ENCODE measurements around the gene CCL7.

Gene CCL7

DNA sequence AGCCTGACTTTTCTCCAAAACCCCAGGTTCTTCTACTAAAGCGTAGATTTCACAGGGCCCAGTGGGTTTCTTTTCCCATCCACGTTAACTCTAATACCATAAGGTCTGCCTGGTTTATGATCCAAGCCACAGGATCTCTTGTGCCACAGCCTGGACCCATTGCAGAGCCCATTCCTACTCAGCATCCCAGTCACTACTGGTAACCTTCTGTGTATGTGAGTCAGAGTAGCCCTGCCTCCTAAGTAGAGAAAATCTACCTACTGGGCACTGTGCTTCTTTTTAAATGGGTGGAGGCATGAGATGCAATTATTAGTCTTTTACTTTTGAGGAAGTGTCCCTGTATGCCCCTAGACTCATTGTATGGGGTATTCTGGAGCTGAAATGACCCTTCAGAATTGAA lies 29.0 kb downstream of the CCL7 start:
- no peaks in the 10 kb centered on the region for H3K27me3 ChIP-seq (ENCODE audit: control insufficient read depth, insufficient read depth, low read length)
- no peaks in the 10 kb centered on the region for H3K9me3 ChIP-seq (replicated peaks; ENCODE audit: low read length)
- no peak overlapping the region for H3K9ac ChIP-seq (ENCODE audit: low read depth, low read length)
- H3K4me1 ChIP-seq (ENCODE audit: control insufficient read depth, insufficient read depth, low read length), result peaks cover 9% of the 10 kb centered on the region
- no peak overlapping the region for H3K4me2 ChIP-seq (ENCODE audit: low read length)
- no peak overlapping the region for H3K4me3 ChIP-seq (ENCODE audit: low read length)
- no peaks in the 10 kb centered on the region for H3K36me3 ChIP-seq (ENCODE audit: insufficient read depth, low read length)

DNA sequence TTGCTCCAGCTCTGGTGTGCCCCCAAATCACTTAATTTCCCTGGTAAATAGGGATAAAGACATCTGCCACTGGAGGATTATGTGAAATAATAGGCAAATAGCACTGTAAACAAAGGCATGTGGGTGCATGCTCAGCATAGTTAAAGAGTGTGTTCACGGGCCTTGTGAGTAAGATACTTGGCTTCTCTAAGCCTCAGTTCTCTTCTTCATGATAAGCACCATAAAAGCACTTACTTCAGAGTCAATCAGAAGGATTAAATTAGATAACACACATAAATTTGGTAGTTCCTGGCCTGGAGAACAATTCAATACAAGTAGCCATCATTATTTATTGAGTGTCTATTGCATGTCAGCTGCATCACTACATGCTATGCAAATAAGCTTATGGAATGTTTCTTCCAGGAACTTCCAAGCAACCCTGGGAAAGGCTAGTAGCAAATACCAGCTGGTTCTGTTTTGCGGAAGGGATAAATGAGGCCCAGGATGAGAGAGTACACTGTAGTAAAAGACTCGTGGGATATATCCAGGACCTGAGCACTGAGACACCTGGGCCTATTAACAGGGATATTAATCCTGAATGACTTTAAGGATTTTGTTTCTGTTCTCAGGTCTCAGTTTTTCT lies 30.0 kb downstream of the CCL7 start:
- no peaks in the 10 kb centered on the region for H3K9me3 ChIP-seq (replicated peaks; ENCODE audit: low read length)

DNA sequence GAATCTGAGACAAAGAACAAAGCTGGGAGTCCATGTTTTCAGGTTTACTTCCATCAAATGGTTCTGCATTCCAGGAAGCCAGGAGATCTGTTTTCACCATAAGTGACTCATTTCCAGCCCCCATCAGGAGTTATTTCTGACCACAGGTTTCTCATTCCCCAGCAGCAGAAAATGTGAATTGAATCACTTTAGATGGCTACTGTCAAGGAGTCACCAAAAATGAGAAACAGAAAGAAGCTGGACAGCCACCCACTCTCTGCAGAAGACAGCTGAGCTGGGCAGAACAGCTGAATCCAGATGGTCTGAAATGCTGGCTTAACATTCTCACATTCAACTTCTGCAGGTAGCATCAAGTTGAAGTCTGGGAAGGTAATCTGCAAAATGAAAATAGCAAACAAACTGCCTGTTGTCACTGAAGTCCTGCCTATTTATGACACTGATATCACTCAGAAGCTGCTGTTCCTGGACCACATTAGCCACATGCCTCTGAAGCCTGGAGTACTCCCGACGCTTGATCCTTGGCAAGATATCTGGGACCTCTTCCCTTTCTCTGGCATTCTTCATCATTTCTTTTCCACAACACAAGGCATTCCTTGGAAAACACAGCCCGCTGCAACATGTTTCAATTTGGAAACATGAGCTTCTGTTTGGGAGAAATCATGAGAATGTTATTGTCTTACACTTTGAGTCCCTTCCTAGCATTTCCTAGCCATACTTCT lies 30.8 kb downstream of the CCL7 start:
- no peaks in the 10 kb centered on the region for H3K9me3 ChIP-seq (replicated peaks; ENCODE audit: low read length)
- no peak overlapping the region for H3K9ac ChIP-seq (ENCODE audit: low read depth, low read length)
- no peak overlapping the region for H3K4me2 ChIP-seq (ENCODE audit: low read length)
- no peaks in the 10 kb centered on the region for H3K36me3 ChIP-seq (ENCODE audit: insufficient read depth, low read length)
- no peaks in the 10 kb centered on the region for H3K27me3 ChIP-seq (ENCODE audit: control insufficient read depth, insufficient read depth, low read length)
- H3K4me1 ChIP-seq (ENCODE audit: control insufficient read depth, insufficient read depth, low read length), result peaks cover 9% of the 10 kb centered on the region
- no peak overlapping the region for H3K4me3 ChIP-seq (ENCODE audit: low read length)

More for the DNA sequence above, 30.0 kb downstream of the CCL7 start:
- Histone ChIP-seq H3K4me1 (ENCODE audit: control insufficient read depth, insufficient read depth, low read length) (peaks cover 9% of the 10 kb centered on the region), H3K9ac (ENCODE audit: low read depth, low read length) (no peak overlapping the region), H3K36me3 (ENCODE audit: insufficient read depth, low read length) (no peaks in the 10 kb centered on the region), H3K4me3 (ENCODE audit: low read length) (no peak overlapping the region), H3K27me3 (ENCODE audit: control insufficient read depth, insufficient read depth, low read length) (no peaks in the 10 kb centered on the region), H3K4me2 (ENCODE audit: low read length) (no peak overlapping the region)

DNA sequence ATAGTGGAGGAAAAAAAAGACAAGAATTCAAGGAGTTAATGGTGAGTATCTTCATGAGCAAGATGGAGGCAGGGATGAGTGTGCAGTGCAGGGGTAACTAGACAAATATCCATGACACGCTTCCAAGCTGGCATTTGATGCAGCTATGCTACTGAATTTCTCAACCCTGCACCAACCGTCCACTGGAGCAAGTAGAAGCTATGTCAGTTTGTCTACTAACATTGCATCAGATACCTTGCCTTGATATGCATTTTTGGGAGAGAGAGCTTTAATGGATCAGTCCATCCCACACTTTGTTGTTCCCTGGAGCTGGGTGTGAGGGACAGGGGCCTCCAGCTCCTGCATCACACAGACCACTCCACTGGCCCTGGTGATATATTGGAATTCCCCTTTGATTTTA lies 32.0 kb downstream of the CCL7 start:
- H3K4me3 ChIP-seq (ENCODE audit: low read length), result no peak overlapping the region
- no peak overlapping the region for H3K9ac ChIP-seq (ENCODE audit: low read depth, low read length)
- H3K9me3 ChIP-seq (replicated peaks; ENCODE audit: low read length), result no peaks in the 10 kb centered on the region

DNA sequence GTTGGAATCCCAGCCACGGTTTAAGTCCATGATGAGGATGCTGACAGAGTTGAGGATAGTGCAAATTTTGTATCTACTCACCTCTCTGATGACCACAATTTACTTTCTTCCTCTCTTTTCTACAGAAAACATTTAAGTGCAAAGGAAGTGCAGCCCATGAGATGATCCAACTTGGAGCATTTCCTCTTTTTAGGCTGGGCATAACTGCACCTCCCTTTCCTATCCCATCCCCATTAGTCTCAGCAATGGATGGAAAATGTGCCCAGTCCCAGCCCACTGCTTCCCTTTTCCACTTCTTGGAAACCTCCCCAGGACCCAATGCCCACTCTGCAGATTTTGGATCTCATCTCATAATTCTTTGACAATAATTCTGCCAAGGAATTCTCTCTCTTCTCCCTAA lies 32.6 kb downstream of the CCL7 start:
- no peak overlapping the region for H3K4me3 ChIP-seq (ENCODE audit: low read length)
- H3K4me2 ChIP-seq (ENCODE audit: low read length), result no peak overlapping the region
- H3K36me3 ChIP-seq (ENCODE audit: insufficient read depth, low read length), result no peaks in the 10 kb centered on the region
- H3K9me3 ChIP-seq (replicated peaks; ENCODE audit: low read length), result no peaks in the 10 kb centered on the region
- H3K9ac ChIP-seq (ENCODE audit: low read depth, low read length), result no peak overlapping the region
- peaks cover 9% of the 10 kb centered on the region for H3K4me1 ChIP-seq (ENCODE audit: control insufficient read depth, insufficient read depth, low read length)
- H3K27me3 ChIP-seq (ENCODE audit: control insufficient read depth, insufficient read depth, low read length), result no peaks in the 10 kb centered on the region

More for the DNA sequence above, 32.0 kb downstream of the CCL7 start:
- peaks cover 9% of the 10 kb centered on the region for H3K4me1 ChIP-seq (ENCODE audit: control insufficient read depth, insufficient read depth, low read length)
- H3K36me3 ChIP-seq (ENCODE audit: insufficient read depth, low read length), result no peaks in the 10 kb centered on the region
- H3K4me2 ChIP-seq (ENCODE audit: low read length), result no peak overlapping the region
- H3K27me3 ChIP-seq (ENCODE audit: control insufficient read depth, insufficient read depth, low read length), result no peaks in the 10 kb centered on the region

- peaks cover 9% of the 10 kb centered on the region for H3K4me1 ChIP-seq (ENCODE audit: control insufficient read depth, insufficient read depth, low read length)
- H3K9ac ChIP-seq (ENCODE audit: low read depth, low read length), result no peak overlapping the region
- H3K4me3 ChIP-seq (ENCODE audit: low read length), result no peak overlapping the region
- H3K9me3 ChIP-seq (replicated peaks; ENCODE audit: low read length), result no peaks in the 10 kb centered on the region
- H3K36me3 ChIP-seq (ENCODE audit: insufficient read depth, low read length), result no peaks in the 10 kb centered on the region
- no peaks in the 10 kb centered on the region for H3K27me3 ChIP-seq (ENCODE audit: control insufficient read depth, insufficient read depth, low read length)
- H3K4me2 ChIP-seq (ENCODE audit: low read length), result no peak overlapping the region
These were observed 33.6 kb downstream of the CCL7 start for GRCh38 chr17:34303606-34304005.

GRCh38 chr17:34305061-34305460 lies 35.0 kb downstream of the CCL7 start:
- no peaks in the 10 kb centered on the region for H3K27me3 ChIP-seq (ENCODE audit: control insufficient read depth, insufficient read depth, low read length)
- no peak overlapping the region for H3K4me2 ChIP-seq (ENCODE audit: low read length)
- no peak overlapping the region for H3K9ac ChIP-seq (ENCODE audit: low read depth, low read length)
- H3K36me3 ChIP-seq (ENCODE audit: insufficient read depth, low read length), result no peaks in the 10 kb centered on the region
- peaks cover 9% of the 10 kb centered on the region for H3K4me1 ChIP-seq (ENCODE audit: control insufficient read depth, insufficient read depth, low read length)
- no peak overlapping the region for H3K4me3 ChIP-seq (ENCODE audit: low read length)
- H3K9me3 ChIP-seq (replicated peaks; ENCODE audit: low read length), result no peaks in the 10 kb centered on the region

DNA sequence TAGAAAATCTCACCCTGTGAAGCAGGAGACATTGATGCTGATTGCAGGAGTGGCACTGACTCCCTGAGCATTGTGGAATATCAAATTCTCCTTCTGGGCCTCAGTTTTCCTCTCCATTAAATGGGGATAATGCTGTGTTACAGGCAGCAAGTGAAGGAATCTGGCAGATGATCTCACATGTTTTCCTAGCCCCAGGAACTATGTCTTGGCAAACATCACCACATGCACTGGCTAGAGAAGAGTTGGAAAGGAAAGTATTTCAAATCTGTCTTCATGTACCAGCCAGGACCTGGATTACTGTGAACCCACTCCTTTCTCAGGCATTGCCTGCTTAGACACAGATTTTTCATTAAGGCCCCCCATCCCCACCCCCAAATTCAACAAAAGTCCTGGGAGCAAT lies 35.6 kb downstream of the CCL7 start:
- no peaks in the 10 kb centered on the region for H3K27me3 ChIP-seq (ENCODE audit: control insufficient read depth, insufficient read depth, low read length)
- H3K9ac ChIP-seq (ENCODE audit: low read depth, low read length), result no peak overlapping the region
- no peak overlapping the region for H3K4me3 ChIP-seq (ENCODE audit: low read length)
- peaks cover 6% of the 10 kb centered on the region for H3K4me1 ChIP-seq (ENCODE audit: control insufficient read depth, insufficient read depth, low read length)
- H3K9me3 ChIP-seq (replicated peaks; ENCODE audit: low read length), result no peaks in the 10 kb centered on the region
- no peak overlapping the region for H3K4me2 ChIP-seq (ENCODE audit: low read length)
- H3K36me3 ChIP-seq (ENCODE audit: insufficient read depth, low read length), result no peaks in the 10 kb centered on the region

DNA sequence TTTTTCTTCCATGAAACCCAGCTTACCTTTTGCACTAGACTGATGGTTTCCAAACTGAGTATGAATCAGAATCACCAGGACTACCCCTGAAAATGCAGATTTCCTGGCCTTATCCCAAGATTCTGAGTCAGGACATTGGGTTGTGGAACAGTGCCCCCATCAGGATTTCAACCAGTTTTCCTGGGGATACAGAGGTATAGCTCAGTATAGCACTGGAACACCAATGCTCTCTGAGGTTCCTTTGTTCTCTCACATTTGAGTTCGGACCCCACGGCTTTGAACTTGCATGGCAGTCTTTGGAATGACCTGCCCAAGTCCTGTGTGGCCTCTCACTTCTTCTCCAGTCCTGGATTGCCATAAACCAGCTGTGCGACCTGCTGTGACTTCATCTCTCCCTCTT lies 36.4 kb downstream of the CCL7 start:
- Histone ChIP-seq H3K4me2 (ENCODE audit: low read length) (no peak overlapping the region), H3K36me3 (ENCODE audit: insufficient read depth, low read length) (no peaks in the 10 kb centered on the region), H3K9ac (ENCODE audit: low read depth, low read length) (no peak overlapping the region), H3K4me1 (ENCODE audit: control insufficient read depth, insufficient read depth, low read length) (no peaks in the 10 kb centered on the region), H3K4me3 (ENCODE audit: low read length) (no peak overlapping the region), H3K9me3 (replicated peaks; ENCODE audit: low read length) (no peaks in the 10 kb centered on the region), H3K27me3 (ENCODE audit: control insufficient read depth, insufficient read depth, low read length) (no peaks in the 10 kb centered on the region)

DNA sequence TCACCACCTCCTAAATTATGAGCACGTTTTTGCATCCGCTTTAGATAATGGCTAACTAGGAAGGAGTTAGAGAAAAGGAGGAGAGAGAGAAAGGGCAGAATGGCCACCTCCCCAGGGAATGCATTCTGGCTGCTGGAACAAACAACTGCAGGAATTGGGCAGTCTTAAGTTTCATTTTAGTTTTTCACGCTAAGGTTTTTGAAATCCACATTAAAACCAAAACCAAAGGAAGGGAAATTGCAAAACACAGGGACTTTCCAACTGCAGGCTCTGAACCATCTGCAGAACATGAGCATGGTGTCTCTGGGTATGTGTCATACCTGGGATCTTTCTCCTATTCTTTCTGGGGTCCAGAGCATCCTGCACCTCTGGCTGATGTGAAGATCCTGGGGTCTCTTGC lies 37.1 kb downstream of the CCL7 start:
- Histone ChIP-seq H3K9ac (ENCODE audit: low read depth, low read length) (no peak overlapping the region), H3K4me1 (ENCODE audit: control insufficient read depth, insufficient read depth, low read length) (no peaks in the 10 kb centered on the region), H3K36me3 (ENCODE audit: insufficient read depth, low read length) (no peaks in the 10 kb centered on the region), H3K4me2 (ENCODE audit: low read length) (no peak overlapping the region), H3K9me3 (replicated peaks; ENCODE audit: low read length) (no peaks in the 10 kb centered on the region), H3K27me3 (ENCODE audit: control insufficient read depth, insufficient read depth, low read length) (no peaks in the 10 kb centered on the region), H3K4me3 (ENCODE audit: low read length) (no peak overlapping the region)

- H3K4me1 ChIP-seq (ENCODE audit: control insufficient read depth, insufficient read depth, low read length), result no peaks in the 10 kb centered on the region
- H3K4me2 ChIP-seq (ENCODE audit: low read length), result no peak overlapping the region
- no peak overlapping the region for H3K9ac ChIP-seq (ENCODE audit: low read depth, low read length)
- no peaks in the 10 kb centered on the region for H3K9me3 ChIP-seq (replicated peaks; ENCODE audit: low read length)
- no peaks in the 10 kb centered on the region for H3K36me3 ChIP-seq (ENCODE audit: insufficient read depth, low read length)
- H3K27me3 ChIP-seq (ENCODE audit: control insufficient read depth, insufficient read depth, low read length), result no peaks in the 10 kb centered on the region
- no peak overlapping the region for H3K4me3 ChIP-seq (ENCODE audit: low read length)
These were observed 38.4 kb downstream of the CCL7 start for GRCh38 chr17:34308371-34308770.

- no peak overlapping the region for H3K9ac ChIP-seq (ENCODE audit: low read depth, low read length)
- H3K9me3 ChIP-seq (replicated peaks; ENCODE audit: low read length), result no peaks in the 10 kb centered on the region
- H3K4me2 ChIP-seq (ENCODE audit: low read length), result no peak overlapping the region
- H3K4me1 ChIP-seq (ENCODE audit: control insufficient read depth, insufficient read depth, low read length), result peaks cover 4% of the 10 kb centered on the region
- H3K36me3 ChIP-seq (ENCODE audit: insufficient read depth, low read length), result no peaks in the 10 kb centered on the region
- no peaks in the 10 kb centered on the region for H3K27me3 ChIP-seq (ENCODE audit: control insufficient read depth, insufficient read depth, low read length)
- H3K4me3 ChIP-seq (ENCODE audit: low read length), result no peak overlapping the region
These were observed 41.3 kb downstream of the CCL7 start for GRCh38 chr17:34311291-34311690.
